ENCODE data around the gene TMEM51. TPM values are rescaled to one million over a fixed set of nuclear protein-coding genes. Genes with fewer than 3 reads are reported as not detected.
A peak's percentile ranks its signal among the peaks of the same experiment; 100 is the strongest.

Gene TMEM51
- total RNA-seq, 1 donor from 2014 or later: 4.7 TPM

DNA sequence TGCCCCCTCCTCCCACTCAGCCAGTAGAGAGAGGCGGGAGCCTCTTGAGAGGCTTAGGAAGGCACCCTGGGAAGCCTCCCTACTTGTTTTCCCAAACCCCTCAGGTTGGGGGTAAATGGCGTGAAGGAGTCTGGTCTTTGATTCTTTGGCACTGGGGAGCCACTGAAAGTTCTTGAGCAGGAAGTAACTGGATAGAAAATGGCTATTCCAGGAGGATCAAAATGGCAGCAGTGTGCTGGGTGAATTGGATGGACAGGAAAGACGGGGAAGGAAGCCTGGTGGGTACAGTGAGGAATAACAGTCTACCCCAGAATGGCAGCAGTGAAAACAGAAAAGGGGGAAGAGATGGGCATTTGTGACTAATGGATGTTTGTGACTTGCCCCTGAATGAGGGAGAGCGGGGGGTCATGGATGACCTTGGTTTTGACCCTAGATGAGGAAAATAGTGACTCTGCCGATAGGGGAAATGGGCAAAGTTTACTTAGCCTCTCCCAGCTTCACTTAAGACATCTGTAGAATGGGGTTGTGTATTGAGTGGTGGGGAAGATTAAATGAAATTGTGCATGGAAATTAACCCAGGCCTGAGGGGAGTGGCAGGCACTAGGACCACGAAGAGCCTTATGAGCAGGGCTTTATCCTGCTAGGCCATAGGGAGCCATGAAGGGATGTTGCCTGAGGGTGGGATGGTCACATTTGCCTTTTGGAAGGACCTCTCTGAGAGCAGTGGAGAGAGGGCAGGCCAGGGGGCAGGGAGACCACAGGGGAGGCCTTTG lies 32.7 kb downstream of the TMEM51 start:
- intact Hi-C loops (cut with DNase I): no loop called here
- DNase-seq (ENCODE audit: missing footprints) (no peak), ATAC-seq (no peak)

DNA sequence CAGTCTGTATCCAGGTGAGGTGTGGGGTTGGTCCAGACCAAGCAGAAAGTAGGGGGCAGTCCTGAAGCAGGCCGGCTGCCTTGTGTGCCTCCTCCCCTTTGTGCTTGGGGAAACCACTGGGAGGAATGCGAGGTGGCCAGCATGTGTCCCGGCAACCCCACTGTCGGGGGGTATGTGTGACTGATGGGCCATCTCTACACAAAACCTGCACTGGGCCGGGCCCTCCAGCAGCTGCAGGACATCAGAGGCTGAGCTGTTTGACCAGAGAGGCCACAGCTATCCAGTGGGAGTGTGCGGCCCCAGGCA lies 33.3 kb downstream of the TMEM51 start:
- intact Hi-C loops (cut with DNase I): no loop called here
- no peak for DNase-seq (ENCODE audit: missing footprints)
- ATAC-seq: no peak

DNA sequence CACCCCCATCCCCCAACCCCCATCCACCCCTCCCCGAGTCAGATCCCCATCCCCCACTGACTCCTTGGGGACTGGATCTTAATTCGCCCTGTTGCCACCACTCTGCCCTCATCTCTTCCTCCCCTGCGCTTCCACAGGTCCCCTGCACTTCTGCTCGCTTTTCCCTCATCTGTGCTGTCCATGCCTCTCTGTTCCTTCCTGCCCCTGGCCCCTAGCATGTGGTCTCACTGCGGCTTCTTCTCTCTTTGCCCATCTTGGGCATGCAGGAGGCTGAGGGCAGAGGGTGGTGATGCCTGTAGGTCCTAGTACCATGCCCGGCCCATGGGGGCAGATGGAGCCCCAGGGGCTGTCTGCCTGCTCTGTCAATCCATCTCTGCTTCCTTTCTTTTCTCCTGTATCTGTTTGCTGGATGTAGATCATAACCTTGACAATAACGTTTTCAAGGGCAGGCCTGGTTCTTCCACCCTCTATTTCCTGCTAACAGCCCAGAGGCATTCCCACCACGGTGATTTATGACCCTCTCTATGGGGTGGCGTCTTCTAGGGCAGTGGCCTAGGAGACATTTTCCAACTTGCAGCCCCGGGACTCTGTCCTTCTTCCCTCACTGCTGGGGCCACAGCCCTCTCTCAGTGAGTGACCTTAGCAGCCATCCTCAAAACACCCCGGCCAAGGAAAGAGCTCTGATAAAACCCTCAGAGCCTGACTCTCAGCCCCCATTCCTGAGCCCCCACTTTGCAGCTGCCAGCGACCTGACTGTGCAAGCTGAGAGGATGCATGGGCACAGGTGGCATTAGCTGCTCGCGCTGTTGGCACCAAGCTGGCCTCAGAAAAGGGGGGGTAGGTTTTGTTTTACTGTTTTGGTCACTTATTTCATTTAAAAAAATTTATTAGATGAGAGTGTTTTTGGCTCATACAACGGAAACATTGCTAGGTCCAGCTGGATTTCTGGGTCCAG lies 33.9 kb downstream of the TMEM51 start:
- DNase-seq (ENCODE audit: missing footprints): no peak
- intact Hi-C loops (cut with DNase I): no loop called here

DNA sequence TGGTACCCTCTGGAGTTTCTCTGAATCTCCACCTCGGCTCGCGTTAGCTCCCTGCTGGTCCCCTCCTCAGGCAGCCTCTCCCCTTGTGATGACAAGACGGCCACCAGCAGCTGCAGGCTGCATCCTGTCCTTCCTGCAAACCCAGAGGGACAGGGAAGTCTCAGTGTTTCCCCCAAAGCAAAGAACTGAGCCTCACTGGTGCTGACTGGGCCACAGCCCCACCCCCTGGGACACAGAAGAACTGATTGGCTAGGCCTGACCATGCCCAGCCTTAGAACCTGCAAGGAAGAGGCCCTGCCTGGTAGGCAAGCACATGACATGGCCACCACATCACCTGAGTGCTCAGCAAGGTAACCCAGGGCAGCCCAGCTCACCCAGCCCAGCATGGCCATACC lies 34.6 kb downstream of the TMEM51 start:
- ATAC-seq (peak; percentile 16), DNase-seq (ENCODE audit: missing footprints) (no peak)
- intact Hi-C loops (cut with DNase I): no loop called here

More for the DNA sequence above, 33.9 kb downstream of the TMEM51 start:
- no peak for ATAC-seq

DNA sequence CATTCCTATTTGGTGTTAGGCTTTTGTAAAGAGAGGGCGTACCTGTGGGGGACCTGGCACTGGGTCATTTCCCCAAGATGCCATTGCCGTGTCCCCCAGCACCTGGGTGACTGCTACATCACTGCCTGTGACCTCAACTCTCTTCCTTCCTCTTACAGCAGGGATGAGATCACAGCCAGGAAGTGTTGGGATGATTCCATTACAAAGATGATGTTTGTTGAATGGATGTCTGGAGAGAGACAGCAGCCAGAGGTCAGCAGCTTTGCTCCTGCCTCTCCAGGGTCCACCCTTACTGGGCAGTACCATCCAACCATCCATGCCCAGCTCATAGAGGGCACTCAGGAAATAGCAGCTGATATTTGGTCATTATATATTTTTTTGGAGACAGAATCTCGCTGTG lies 35.1 kb downstream of the TMEM51 start:
- intact Hi-C loops (cut with DNase I): no loop called here
- DNase-seq (ENCODE audit: missing footprints) (no peak), ATAC-seq (no peak)

DNA sequence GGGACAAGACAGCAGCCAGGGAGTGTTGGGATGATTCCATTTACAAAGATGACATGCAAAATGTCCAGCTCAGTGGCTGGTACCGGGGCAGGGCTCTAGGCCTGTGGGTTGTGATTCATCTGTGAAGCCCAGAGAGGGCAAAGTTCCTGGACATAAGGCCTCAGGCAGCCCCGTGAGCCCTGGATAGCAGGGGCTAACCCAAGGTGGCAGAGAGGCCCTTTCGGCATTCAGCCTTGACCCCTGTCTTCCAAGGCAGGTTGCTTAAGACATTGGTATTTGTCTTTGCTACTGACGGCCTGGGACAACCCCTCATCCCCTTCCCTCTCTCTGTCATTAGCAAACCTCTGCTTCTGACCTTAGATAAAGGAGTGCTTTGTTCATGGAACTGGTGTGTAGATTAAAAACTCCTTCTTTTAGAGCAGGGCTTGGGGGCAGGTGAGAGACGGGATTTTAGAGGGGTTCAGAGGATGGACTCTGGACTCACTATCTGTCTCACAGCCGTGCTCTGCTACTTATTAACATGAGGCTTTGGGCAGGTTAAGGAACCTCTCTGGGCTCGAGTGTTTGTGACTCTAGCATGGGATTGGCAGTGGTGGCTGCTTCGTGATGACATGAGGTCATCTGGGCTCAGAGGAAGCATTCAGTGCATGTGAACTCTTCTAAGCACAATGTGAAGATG lies 36.3 kb downstream of the TMEM51 start:
- intact Hi-C loops (cut with DNase I): no loop called here
- no peak for DNase-seq (ENCODE audit: missing footprints)
- no peak for ATAC-seq

DNA sequence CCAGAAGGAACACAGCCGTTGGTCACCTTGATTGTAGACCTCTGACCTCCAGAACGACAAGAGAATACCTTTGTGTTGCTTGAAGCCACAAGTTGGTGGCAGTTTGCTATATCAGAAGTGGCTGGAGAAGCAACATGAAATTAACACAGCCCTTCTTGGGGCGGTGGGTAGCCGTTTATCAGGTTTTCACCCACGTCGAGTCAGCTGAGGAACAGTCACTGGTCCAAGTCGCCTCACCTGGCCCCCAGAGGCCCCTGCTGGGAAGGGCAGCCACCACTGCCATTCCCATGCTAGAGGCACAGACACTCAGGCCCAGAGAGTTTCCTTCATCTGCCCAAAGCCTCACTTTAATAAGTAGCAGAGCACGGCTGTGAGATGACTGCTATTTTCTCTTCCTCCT lies 37.7 kb downstream of the TMEM51 start:
- intact Hi-C loops (cut with DNase I): no loop called here
- DNase-seq (ENCODE audit: missing footprints) (no peak), ATAC-seq (no peak)

DNA sequence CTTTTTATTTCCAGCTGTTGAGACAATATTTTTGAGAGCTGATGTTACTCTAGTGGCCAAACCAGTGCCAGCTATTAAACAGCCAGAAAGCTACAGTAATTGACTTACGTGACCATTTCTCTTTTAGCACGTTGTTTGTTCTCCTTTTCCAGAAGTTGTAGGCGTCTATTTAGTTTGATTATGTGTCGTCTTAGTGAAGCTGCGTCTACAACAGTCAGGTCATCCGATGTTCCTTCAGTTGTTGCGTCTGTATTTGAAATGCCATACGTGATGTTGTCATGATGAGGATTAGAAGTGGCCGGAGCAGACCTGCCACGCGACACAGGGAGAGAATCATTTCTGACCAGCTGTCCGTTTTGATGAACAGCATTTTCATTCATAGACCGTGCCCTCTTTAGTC lies 38.2 kb downstream of the TMEM51 start:
- ATAC-seq (no peak), DNase-seq (ENCODE audit: missing footprints) (no peak)
- intact Hi-C loops (cut with DNase I): no loop called here

DNA sequence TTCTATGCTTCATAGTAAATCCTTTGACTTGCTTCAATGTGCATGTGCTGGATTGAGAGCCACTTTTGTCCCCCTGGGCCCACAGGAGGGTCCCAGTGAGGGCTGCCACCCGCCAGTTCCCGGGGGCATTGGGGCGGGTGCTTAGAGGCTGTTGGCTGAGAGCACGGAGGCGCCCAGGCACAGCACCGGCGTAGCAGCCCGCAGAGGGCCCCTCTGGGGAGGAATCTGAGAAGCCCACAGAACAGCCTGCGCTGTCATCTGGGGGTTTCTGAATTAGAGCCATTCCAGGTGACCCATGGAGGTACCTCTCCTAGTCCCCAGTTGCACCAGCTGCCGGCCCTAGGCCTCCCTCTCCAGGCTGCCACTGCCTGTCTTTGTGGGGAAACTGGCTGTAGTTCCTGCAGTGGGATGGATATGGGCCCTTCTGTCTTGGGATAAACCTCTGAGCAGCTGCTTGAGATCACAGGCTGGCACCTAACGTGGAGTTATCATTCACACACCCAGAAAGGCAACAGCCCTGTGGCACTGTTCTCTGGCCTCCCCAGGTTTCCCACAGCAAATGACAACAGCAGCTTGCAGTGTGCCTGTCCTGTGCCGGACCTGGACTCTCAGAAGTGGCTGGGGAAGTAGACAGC lies 39.5 kb downstream of the TMEM51 start:
- no peak for DNase-seq (ENCODE audit: missing footprints)
- intact Hi-C loops (cut with DNase I): no loop called here
- ATAC-seq: no peak

DNA sequence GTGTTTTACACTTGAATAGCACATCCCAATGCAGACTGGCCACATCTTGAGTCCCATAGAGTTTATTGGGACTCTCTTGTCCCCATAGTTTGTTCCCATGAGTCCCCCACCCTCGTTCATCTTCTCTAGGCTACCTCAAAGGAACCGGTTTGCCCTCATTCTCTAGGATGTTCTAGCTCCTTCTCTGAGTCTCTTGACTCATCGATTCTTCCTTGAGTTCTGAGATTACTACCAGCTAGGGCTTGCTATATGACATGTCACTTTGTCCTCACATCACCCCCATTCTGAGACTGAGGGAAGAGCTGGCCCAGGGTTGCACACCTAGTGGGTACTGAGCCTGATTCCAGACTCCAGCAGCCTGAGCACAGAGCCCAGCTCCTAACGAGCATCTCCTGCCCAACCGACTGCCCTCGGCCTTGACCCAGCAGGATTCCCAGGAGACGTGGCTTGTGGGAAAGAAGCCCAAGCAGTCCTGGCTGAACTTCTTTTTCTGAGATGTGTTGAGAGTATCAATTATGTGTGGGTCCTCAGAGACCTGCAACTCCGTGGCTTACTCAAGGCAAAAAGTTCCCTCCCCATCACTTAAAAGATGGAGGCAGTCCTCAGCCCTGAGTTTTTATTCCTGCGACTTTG lies 42.0 kb downstream of the TMEM51 start:
- no peak for DNase-seq (ENCODE audit: missing footprints)
- intact Hi-C loops (cut with DNase I): no loop called here
- ATAC-seq: peak; percentile 33

DNA sequence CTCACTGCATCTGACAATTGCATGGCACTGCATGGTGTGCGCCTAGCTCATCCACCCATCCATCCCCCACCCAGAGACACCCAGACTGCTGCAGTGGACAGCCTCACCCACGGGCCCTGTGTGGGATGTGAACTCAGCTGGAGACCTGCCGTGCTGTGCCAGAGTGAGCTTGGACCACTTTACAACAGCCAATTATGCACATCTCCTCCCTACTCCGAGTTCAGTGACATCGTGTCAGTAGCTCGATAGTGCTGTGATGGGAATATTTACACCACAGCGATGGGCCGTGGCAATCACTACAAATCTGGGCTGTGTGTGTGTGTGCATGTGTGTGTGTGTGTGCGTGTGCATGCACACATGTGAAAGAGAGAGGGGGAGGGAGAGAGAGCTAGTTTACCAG lies 42.5 kb downstream of the TMEM51 start:
- no peak for DNase-seq (ENCODE audit: missing footprints)
- intact Hi-C loops (cut with DNase I): no loop called here

DNA sequence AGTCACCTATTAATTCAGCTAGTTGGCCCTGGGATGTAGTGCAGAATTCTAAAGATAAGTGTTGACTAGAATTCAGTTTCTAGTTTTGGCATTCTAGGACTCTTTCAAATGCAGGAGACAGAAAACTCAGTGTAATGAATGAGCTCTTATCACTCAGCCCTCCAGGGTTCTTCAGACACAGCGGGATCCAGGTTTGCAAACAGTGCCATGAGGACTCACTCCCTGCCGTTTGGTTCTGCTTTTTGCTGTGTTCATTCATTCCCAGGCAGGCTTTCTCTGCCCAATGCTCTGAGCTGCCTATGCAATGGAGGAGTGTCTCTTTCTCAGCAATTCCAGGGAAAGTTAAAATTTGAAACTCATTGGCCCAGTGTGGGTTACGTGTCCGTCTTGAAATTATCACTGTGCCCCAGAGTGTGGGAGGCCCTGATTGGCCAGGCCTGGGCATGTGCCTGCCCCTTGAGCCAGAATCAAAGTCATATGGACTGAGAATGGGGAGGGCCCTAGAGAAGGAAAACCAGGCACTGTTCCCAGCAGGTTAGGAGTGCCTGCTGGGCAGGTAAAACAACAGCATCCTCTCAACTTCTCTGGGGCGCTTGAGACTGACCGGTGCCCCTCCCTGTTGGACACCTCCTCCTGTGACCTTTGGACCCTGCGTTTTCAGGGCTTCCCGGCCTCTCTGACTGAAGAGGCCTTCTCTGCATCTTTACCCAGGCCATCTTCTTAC lies 43.4 kb downstream of the TMEM51 start:
- intact Hi-C loops (cut with DNase I): no loop called here
- ATAC-seq (no peak), DNase-seq (ENCODE audit: missing footprints) (no peak)

More for the DNA sequence above, 42.5 kb downstream of the TMEM51 start:
- ATAC-seq: no peak

DNA sequence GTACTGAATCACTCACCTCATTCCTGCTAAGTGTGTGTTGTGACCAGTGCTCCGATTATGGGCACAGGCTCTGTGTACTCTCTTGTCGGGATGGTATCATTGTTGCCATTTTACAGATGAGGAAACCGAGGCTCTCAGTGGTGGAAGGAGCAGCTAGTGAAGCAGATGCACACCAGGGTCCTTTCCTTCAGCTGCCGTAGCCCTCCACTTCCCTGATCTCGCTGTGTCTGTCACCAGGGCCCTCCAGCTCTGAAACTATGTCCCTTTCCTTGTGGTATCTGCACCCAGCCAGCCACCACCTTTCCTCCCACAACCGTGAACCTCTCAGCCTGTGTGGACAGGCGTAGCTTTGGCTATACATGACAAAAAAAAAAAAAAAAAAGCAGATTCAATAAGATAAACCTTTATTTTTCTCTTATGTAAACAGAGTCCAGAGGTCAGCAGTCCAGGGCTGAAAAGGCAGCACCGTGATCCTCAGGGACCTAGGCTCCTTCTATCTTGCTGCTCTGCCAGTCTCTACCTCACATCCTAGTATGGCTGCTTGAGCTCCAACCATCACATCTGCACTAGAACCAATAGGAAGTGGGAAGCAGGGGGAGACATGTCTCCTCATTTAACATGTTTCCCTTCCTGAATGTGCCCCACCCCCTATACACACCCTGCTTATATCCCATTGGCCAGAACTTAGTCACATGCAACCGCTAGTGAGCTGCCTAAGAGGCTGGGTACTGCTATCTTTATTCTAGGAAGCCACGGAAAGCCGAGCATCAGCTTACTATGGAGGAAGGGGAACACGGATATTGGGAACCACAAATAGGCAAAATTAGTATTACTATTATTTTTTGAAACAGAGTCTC lies 44.3 kb downstream of the TMEM51 start:
- intact Hi-C loops (cut with DNase I): no loop called here
- ATAC-seq (no peak), DNase-seq (ENCODE audit: missing footprints) (no peak)

DNA sequence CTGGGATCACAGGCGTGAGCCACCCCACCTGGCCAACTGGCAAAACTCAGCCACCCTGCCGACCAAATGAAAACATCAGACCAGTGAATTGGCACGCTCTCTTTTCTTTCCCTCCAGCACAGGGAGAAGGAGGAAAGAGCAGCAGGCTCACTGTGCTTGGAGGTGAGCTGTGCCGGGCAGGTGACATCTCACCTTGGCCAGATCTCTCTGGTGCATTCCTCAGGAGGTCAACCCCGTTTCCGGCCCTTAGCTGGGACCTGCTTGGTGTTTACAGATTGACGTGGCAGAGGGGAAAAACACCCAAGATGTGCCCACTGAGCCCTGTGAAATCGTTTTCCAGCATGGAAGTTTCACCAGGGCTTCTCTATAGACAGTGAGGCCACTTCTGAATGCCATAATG lies 45.1 kb downstream of the TMEM51 start:
- no peak for DNase-seq (ENCODE audit: missing footprints)
- no peak for ATAC-seq
- intact Hi-C loops (cut with DNase I): no loop called here

DNA sequence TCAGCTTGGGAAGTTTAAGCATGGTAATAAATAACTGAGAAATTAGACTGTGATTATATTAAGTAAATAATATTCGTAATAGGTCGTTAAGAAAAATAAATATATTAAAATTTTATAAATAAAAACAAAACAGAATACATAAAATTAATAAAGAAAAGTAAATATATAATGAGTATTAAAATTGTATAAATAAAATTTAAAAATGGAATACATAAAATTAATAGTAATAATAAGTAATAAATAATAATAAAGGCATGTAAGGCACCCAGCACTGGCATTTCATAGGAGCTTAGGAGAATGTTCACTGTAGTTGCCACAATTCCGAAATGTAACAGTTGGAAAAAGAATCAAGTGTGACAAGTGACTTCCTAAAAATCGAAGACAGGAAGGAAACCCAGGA lies 47.7 kb downstream of the TMEM51 start:
- intact Hi-C loops (cut with DNase I): no loop called here

DNA sequence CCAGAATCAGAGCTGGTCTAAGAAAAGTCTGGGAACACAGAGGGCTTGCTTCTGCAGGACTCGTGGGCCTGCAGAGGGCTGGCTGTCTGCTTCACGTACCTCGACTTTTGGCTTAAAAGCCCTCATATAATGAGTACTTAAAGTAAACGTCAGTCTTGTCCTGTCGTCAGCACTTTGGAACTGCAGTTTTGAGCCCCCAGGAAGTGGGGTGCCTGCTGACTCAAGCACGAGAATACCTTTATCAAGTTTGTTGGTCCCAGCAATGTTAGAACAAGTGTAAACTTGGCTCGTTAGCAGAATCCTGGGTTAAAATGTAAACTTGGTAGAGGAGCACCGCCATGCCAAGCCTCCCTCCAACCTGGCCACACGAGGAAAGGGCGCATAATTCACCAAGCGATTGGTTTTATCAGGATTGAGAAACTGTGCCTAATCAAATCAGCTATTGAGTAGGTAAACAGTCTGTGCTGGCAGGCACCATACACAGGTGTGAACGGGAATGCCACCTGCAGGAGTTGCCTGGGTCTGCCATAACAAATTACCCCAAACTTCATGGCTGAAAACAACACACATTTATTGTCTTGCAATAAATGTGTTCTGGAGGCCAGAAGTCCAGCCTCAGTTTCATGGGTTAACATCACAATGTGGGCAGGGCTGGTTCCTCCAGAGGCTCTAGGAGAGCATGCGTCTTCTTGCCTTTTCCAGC lies 48.5 kb downstream of the TMEM51 start:
- ATAC-seq (no peak), DNase-seq (ENCODE audit: missing footprints) (no peak)
- intact Hi-C loops (cut with DNase I): no loop called here

More for the DNA sequence above, 47.7 kb downstream of the TMEM51 start:
- DNase-seq (ENCODE audit: missing footprints) (no peak), ATAC-seq (no peak)

DNA sequence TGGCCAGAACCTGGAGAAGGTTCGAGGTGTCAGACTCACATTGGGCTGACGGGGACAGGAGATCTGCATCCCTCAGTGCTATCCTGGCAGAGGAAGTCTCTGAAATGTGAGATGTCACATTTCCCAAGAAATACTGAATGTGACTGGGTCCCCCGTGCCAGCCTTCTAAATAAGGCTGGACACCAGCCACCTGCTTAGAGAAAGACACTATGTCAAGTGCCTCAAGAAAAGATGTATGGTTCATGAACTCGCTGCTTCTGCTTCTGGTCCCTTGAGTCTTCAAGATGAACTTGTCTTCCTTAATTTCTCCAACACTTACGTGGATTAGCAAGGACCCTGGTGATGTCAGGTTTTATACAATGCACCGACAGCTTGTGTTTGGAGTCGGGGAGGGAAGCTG lies 51.4 kb downstream of the TMEM51 start:
- DNase-seq (ENCODE audit: missing footprints): no peak
- ATAC-seq: no peak
- intact Hi-C loops (cut with DNase I): loop anchor here (2.0 kb wide), 1 partner anchor 68 kb away; no protein-coding TSS in a partner anchor
